PC-3 (cell line): ENCODE results near the gene HMGCLL1. TPM values are rescaled to one million over a fixed set of nuclear protein-coding genes. Genes with fewer than 3 reads are reported as not detected.

ENCODE experiments used
- ATAC-seq: fragments of 200-7000 bp; cut with Tn5 transposase; 2 replicates; pipeline ENCODE4 v1.9.1; 2020; ENCODE audit warnings: mild to moderate bottlenecking, moderate library complexity
- BruUV-seq: library from RNA; stranded (reverse); fragments of 400-500 nt; replicated peaks from 2 replicates; lab custom pipeline; 2021; lab: Mats Ljungman, UMichigan
- CTCF ChIA-PET: fragments of 300-600 bp; sonication (Branson Sonifier 250); formaldehyde crosslinking; loops from one replicate; lab custom pipeline; 2022; ENCODE audit warnings: antibody characterized with exemption; lab: Charles Lee
- POLR2A ChIA-PET: fragments of 300-600 bp; sonication (Branson Sonifier 250); formaldehyde crosslinking; loops from one replicate; lab custom pipeline; 2022; ENCODE audit warnings: antibody characterized with exemption; ENCODE audit not compliant: unreplicated experiment; lab: Charles Lee
- DNase-seq: peaks from one replicate; pipeline ENCODE4 v3.0.0-alpha.2; 2015
- H2AFZ ChIP-seq: fragments of 300-600 bp; sonication (generic); 2 replicates; pipeline ENCODE4 v1.6.0; 2016; ENCODE audit warnings: antibody characterized with exemption, low read length
- H3F3A ChIP-seq: fragments of 300-600 bp; sonication (generic); one replicate; pipeline ENCODE4 v1.6.0; 2017; ENCODE audit warnings: antibody characterized with exemption, low read length, control low read depth, mild to moderate bottlenecking; ENCODE audit not compliant: unreplicated experiment
- H3K27ac ChIP-seq: fragments of 300-600 bp; sonication (generic); 2 replicates; pipeline ENCODE4 v1.5.1; 2016; ENCODE audit warnings: mild to moderate bottlenecking, low read length
- H3K27me3 ChIP-seq: fragments of 300-600 bp; sonication (generic); 2 replicates; pipeline ENCODE4 v1.6.1; 2016; ENCODE audit warnings: low read length, mixed read lengths
- H3K36me3 ChIP-seq: fragments of 300-600 bp; sonication (generic); 2 replicates; pipeline ENCODE4 v1.6.1; 2016; ENCODE audit warnings: low read depth, mixed run types, low read length, mixed read lengths
- H3K4me1 ChIP-seq: fragments of 300-600 bp; sonication (generic); 2 replicates; pipeline ENCODE4 v1.5.1; 2016; ENCODE audit warnings: low read length; ENCODE audit not compliant: insufficient read depth
- H3K4me2 ChIP-seq: fragments of 300-600 bp; sonication (generic); 2 replicates; pipeline ENCODE4 v1.6.0; 2016; ENCODE audit warnings: low read length
- H3K4me3 ChIP-seq: fragments of 300-600 bp; sonication (generic); 2 replicates; pipeline ENCODE4 v1.5.1; 2016; ENCODE audit warnings: mild to moderate bottlenecking, low read length, mixed read lengths
- H3K79me2 ChIP-seq: fragments of 300-600 bp; sonication (generic); 2 replicates; pipeline ENCODE4 v1.6.1; 2017; ENCODE audit warnings: low read length, mixed read lengths
- H3K9ac ChIP-seq: fragments of 300-600 bp; sonication (generic); 2 replicates; pipeline ENCODE4 v1.6.0; 2016; ENCODE audit warnings: mild to moderate bottlenecking, low read length
- H3K9me2 ChIP-seq: fragments of 300-600 bp; sonication (generic); replicated peaks from 2 replicates; pipeline ENCODE4 v1.6.1; 2016; ENCODE audit warnings: mixed run types, low read length, mixed read lengths
- H3K9me3 ChIP-seq: fragments of 300-600 bp; sonication (generic); 2 replicates; pipeline ENCODE4 v1.6.1; 2016; ENCODE audit warnings: low read length, mixed read lengths
- H4K20me1 ChIP-seq: fragments of 300-600 bp; sonication (generic); 2 replicates; pipeline ENCODE4 v1.6.1; 2016; ENCODE audit warnings: low read length, mixed read lengths
- EZH2 ChIP-seq: fragments of 300-600 bp; sonication (generic); IDR thresholded peaks from one replicate; pipeline ENCODE4 v1.6.1; 2017; ENCODE audit warnings: antibody characterized with exemption, mild to moderate bottlenecking, low read length; ENCODE audit not compliant: unreplicated experiment
- EZH2phosphoT487 ChIP-seq: fragments of 300-600 bp; sonication (generic); IDR thresholded peaks from 2 replicates; pipeline ENCODE4 v1.6.1; 2018; ENCODE audit warnings: mild to moderate bottlenecking, antibody characterized with exemption, low read length, borderline replicate concordance
- intact Hi-C: fragments of 100-400 bp; cut with micrococcal nuclease; formaldehyde crosslinking; loops from 2 replicates; pipeline ENCODE4 v1.9.0; 2023
- total RNA-seq: library from RNA; depleted of rRNA; stranded (reverse); fragments of >200 nt; gene quantifications from 2 replicates; pipeline ENCODE4 v1.2.3, GENCODE V29; 2014
- TF ChIP-seq, protein P1 (sequence below): fragments of 300-600 bp; sonication (generic); conservative IDR thresholded peaks from 2 replicates; pipeline ENCODE4 v1.5.1; 2017; ENCODE audit warnings: antibody characterized with exemption, low read depth, mild to moderate bottlenecking, low read length

HMGCLL1 gene
- total RNA-seq, 1 experiment from 2014 or later, result not detected

GRCh38 chr6:55423933-55424332 is 155.1 kb downstream of the HMGCLL1 start:
- Histone ChIP-seq H3K36me3 (no peaks in the 10 kb centered on the region), H3F3A (no peaks in the 10 kb centered on the region), H3K27ac (no peak overlapping the region), H3K79me2 (no peaks in the 10 kb centered on the region), H3K9ac (no peak overlapping the region), H3K27me3 (0 out of 2 replicates have a peak, but pooled peaks cover 3% of the 10 kb centered on the region), H3K4me3 (no peak overlapping the region), H4K20me1 (no peaks in the 10 kb centered on the region), H3K4me1 (no peaks in the 10 kb centered on the region), H3K4me2 (no peak overlapping the region), H3K9me2 (no peaks in the 10 kb centered on the region), H2AFZ (no peak overlapping the region), H3K9me3 (no peaks in the 10 kb centered on the region)
- intact Hi-C loops, result no loop called here
- POLR2A ChIA-PET, result interaction anchor here (0.7 kb wide), 1 partner anchor 514 kb away, joined by 3 read pairs; no protein-coding TSS in a partner anchor
- no peak for DNase-seq
- BruUV-seq, result no TSS peak
- TF ChIP-seq, protein P1, sequence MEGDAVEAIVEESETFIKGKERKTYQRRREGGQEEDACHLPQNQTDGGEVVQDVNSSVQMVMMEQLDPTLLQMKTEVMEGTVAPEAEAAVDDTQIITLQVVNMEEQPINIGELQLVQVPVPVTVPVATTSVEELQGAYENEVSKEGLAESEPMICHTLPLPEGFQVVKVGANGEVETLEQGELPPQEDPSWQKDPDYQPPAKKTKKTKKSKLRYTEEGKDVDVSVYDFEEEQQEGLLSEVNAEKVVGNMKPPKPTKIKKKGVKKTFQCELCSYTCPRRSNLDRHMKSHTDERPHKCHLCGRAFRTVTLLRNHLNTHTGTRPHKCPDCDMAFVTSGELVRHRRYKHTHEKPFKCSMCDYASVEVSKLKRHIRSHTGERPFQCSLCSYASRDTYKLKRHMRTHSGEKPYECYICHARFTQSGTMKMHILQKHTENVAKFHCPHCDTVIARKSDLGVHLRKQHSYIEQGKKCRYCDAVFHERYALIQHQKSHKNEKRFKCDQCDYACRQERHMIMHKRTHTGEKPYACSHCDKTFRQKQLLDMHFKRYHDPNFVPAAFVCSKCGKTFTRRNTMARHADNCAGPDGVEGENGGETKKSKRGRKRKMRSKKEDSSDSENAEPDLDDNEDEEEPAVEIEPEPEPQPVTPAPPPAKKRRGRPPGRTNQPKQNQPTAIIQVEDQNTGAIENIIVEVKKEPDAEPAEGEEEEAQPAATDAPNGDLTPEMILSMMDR, result no peak
- TF ChIP-seq EZH2phosphoT487 (no peak), EZH2 (no peak)
- ATAC-seq, result no peak
- CTCF ChIA-PET, result no interaction called here

- no peak overlapping the region for H3K4me3 ChIP-seq
Observed at GRCh38 chr6:55410674-55411073, 168.3 kb downstream of the HMGCLL1 start.

More at GRCh38 chr6:55410674-55411073, 168.3 kb downstream of the HMGCLL1 start:
- intact Hi-C loops, result no loop called here
- ChIA-PET POLR2A (no interaction called here), CTCF (no interaction called here)
- no peak overlapping the region for H3K4me2 ChIP-seq
- no peak overlapping the region for H3K9ac ChIP-seq
- no peaks in the 10 kb centered on the region for H3K36me3 ChIP-seq
- TF ChIP-seq, protein P1, result no peak
- TF ChIP-seq EZH2 (no peak), EZH2phosphoT487 (no peak)
- H2AFZ ChIP-seq, result no peak overlapping the region
- no peak overlapping the region for H3K27ac ChIP-seq
- no peak for DNase-seq
- H3K9me3 ChIP-seq, result no peaks in the 10 kb centered on the region
- H3K79me2 ChIP-seq, result no peaks in the 10 kb centered on the region
- no peaks in the 10 kb centered on the region for H4K20me1 ChIP-seq
- BruUV-seq, result no TSS peak
- no peaks in the 10 kb centered on the region for H3K4me1 ChIP-seq
- H3K9me2 ChIP-seq, result no peaks in the 10 kb centered on the region
- no peak for ATAC-seq
- no peaks in the 10 kb centered on the region for H3F3A ChIP-seq
- H3K27me3 ChIP-seq, result peaks cover 21% of the 10 kb centered on the region
